ENCODE measurements around the gene PLA2G12B.

GRCh38 chr10:72943498-72944234, 10.9 kb downstream of the PLA2G12B start:
- TF ChIP-seq, protein P1, sequence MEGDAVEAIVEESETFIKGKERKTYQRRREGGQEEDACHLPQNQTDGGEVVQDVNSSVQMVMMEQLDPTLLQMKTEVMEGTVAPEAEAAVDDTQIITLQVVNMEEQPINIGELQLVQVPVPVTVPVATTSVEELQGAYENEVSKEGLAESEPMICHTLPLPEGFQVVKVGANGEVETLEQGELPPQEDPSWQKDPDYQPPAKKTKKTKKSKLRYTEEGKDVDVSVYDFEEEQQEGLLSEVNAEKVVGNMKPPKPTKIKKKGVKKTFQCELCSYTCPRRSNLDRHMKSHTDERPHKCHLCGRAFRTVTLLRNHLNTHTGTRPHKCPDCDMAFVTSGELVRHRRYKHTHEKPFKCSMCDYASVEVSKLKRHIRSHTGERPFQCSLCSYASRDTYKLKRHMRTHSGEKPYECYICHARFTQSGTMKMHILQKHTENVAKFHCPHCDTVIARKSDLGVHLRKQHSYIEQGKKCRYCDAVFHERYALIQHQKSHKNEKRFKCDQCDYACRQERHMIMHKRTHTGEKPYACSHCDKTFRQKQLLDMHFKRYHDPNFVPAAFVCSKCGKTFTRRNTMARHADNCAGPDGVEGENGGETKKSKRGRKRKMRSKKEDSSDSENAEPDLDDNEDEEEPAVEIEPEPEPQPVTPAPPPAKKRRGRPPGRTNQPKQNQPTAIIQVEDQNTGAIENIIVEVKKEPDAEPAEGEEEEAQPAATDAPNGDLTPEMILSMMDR (IDR thresholded peaks at IDR 0.05): no peak
- no peak for TF ChIP-seq POLR2AphosphoS5 (IDR thresholded peaks at IDR 0.05)
